Common myeloid progenitor, CD34-positive (primary cell): Measurements from ENCODE around the gene OR4L1.
A peak's percentile ranks its signal among the peaks of the same experiment; 100 is the strongest.
"Not testable (repeated sequence)": the region's sequence is repeated elsewhere in the genome, so short reads cannot be mapped to it uniquely, and the experiment has no call there.

Experiments used
- CTCF ChIA-PET: fragments of 350-600 bp; sonication (Branson Sonifier 250); formaldehyde crosslinking; loops from one replicate; lab custom pipeline; 2021; ENCODE audit warnings: antibody characterized with exemption; lab: Charles Lee
- POLR2A ChIA-PET: fragments of 350-600 bp; sonication (Branson Sonifier 250); formaldehyde crosslinking; loops from one replicate; lab custom pipeline; 2021; ENCODE audit warnings: antibody characterized with exemption; lab: Charles Lee
- DNase-seq, 3 donors: peaks; one replicate each; pipeline versions ENCODE4 v3.0.0 to v3.0.0-alpha.2; 2013
- H3K27ac ChIP-seq, 2 experiments: 1 replicate in 1 of 2; 2 replicates in 1 of 2; pipeline ENCODE4 v1.7.0; 2013; ENCODE audit warnings: inconsistent platforms in 2 of 2, low read length in 2 of 2, mild to moderate bottlenecking in 2 of 2, low read depth in 1 of 2, moderate library complexity in 1 of 2; ENCODE audit not compliant: severe bottlenecking in 2 of 2, insufficient read depth in 1 of 2, poor library complexity in 1 of 2
- H3K27me3 ChIP-seq, 5 experiments: replicated peaks in 2 of 5; 1 replicate in 3 of 5; 2 replicates in 2 of 5; pipeline versions ENCODE4 v1.6.1 to v1.7.0; 2013; ENCODE audit warnings: low read length in 4 of 5, mild to moderate bottlenecking in 2 of 5, moderate library complexity in 2 of 5, inconsistent platforms in 1 of 5; ENCODE audit not compliant: insufficient read depth in 5 of 5, control insufficient read depth in 4 of 5
- H3K36me3 ChIP-seq, 4 experiments: 1 replicate in 2 of 4; 2 replicates in 2 of 4; pipeline versions ENCODE4 v1.6.1 to v1.7.0; 2013; ENCODE audit warnings: low read length in 3 of 4, control low read depth in 1 of 4, mild to moderate bottlenecking in 1 of 4; ENCODE audit not compliant: control insufficient read depth in 4 of 4, insufficient read depth in 4 of 4
- H3K4me1 ChIP-seq, 4 experiments: 1 replicate in 3 of 4; 2 replicates in 1 of 4; pipeline versions ENCODE4 v1.6.1 to v1.7.1; 2013; ENCODE audit warnings: low read length in 3 of 4, mild to moderate bottlenecking in 3 of 4, control low read depth in 1 of 4, inconsistent platforms in 1 of 4, moderate library complexity in 1 of 4; ENCODE audit not compliant: control insufficient read depth in 4 of 4, insufficient read depth in 4 of 4; ENCODE audit errors: control extremely low read depth in 1 of 4
- H3K4me3 ChIP-seq, 7 experiments: 1 replicate in 4 of 7; 2 replicates in 3 of 7; pipeline versions ENCODE4 v1.5.1 to v1.7.0; 2013; ENCODE audit warnings: mild to moderate bottlenecking in 7 of 7, low read length in 6 of 7, moderate library complexity in 6 of 7, inconsistent platforms in 2 of 7, low read depth in 2 of 7, control low read depth in 1 of 7; ENCODE audit not compliant: insufficient read depth in 4 of 7, control insufficient read depth in 1 of 7; ENCODE audit errors: extremely low read depth in 1 of 7
- H3K9me3 ChIP-seq, 5 experiments: 1 replicate in 4 of 5; 2 replicates in 1 of 5; pipeline versions ENCODE4 v1.6.1 to v1.7.1; 2013; ENCODE audit warnings: low read length in 4 of 5, mild to moderate bottlenecking in 2 of 5, inconsistent platforms in 1 of 5, low read depth in 1 of 5, moderate library complexity in 1 of 5; ENCODE audit not compliant: control insufficient read depth in 4 of 5, insufficient read depth in 2 of 5; ENCODE audit errors: control extremely low read depth in 1 of 5
- WGBS: methylation state at CpG from one replicate; pipeline ENCODE4 v1.1.5; 2013; ENCODE audit not compliant: insufficient coverage; 5-methylcytosine and 5-hydroxymethylcytosine counted together

OR4L1 gene

GRCh38 chr14:20092050-20092449 lies 32.2 kb downstream of the OR4L1 start:
- POLR2A ChIA-PET, result no interaction called here
- 65% methylated on average over 2 of the region's 4 CpGs for WGBS
- Histone ChIP-seq H3K27me3 (no peaks in the 10 kb centered on the region), H3K36me3 (no peaks in the 10 kb centered on the region), H3K4me3 (no peak overlapping the region), H3K27ac (no peak overlapping the region), H3K9me3 (no peaks in the 10 kb centered on the region), H3K4me1 (no peaks in the 10 kb centered on the region)
- CTCF ChIA-PET, result no interaction called here
- no peak for DNase-seq

- POLR2A ChIA-PET, result no interaction called here
- H3K27me3 ChIP-seq, result no peaks in the 10 kb centered on the region
- H3K27ac ChIP-seq, result no peak overlapping the region
- no peak overlapping the region for H3K4me3 ChIP-seq
- peak in 2 of 3 donors; percentile 6 to 8 for DNase-seq
- H3K36me3 ChIP-seq, result no peaks in the 10 kb centered on the region
- 35% methylated on average over 4 of the region's 4 CpGs for WGBS
- CTCF ChIA-PET, result no interaction called here
- H3K4me1 ChIP-seq, result no peaks in the 10 kb centered on the region
- H3K9me3 ChIP-seq, result no peaks in the 10 kb centered on the region
Measured at GRCh38 chr14:20093442-20093841, 33.6 kb downstream of the OR4L1 start.

GRCh38 chr14:20098926-20099770 lies 39.3 kb downstream of the OR4L1 start:
- 91% methylated on average over 18 of the region's 32 CpGs for WGBS
- H3K4me1 ChIP-seq, H3K4me3 ChIP-seq, DNase-seq, H3K27ac ChIP-seq, POLR2A ChIA-PET, CTCF ChIA-PET, H3K9me3 ChIP-seq, H3K27me3 ChIP-seq, H3K36me3 ChIP-seq: not testable (repeated sequence)

GRCh38 chr14:20110438-20110837 lies 50.6 kb downstream of the OR4L1 start, which contains the start of gene OR4K17:
Gene OR4K17, plus strand, starts transcription at chr14:20110739. Its CDS starts 6,761 bp downstream, at chr14:20117500.
- Histone ChIP-seq H3K27ac (no peak within 1 kb of the TSS), H3K4me1 (no peaks in the 10 kb centered on the region), H3K27me3 (no peaks in the 10 kb centered on the region), H3K4me3 (no peak within 1 kb of the TSS), H3K9me3 (no peaks in the 10 kb centered on the region), H3K36me3 (no peaks in the 10 kb centered on the region)
- ChIA-PET POLR2A (no interaction called here), CTCF (no interaction called here)
- no peak for DNase-seq
- 68% methylated on average over 2 of the region's 3 CpGs for WGBS
